SK-N-SH treated with all-trans-retinoic acid at 6 μM for 48 hours (cell line): ENCODE results near the gene CHM.

Source experiments
- ATAC-seq: fragments of 200-7000 bp; cut with Tn5 transposase; 3 replicates; pipeline ENCODE4 v1.9.1; 2020; ENCODE audit warnings: mild to moderate bottlenecking, moderate library complexity
- ARNTL ChIP-seq: fragments of 450-650 bp; formaldehyde crosslinking; IDR thresholded peaks from 2 replicates; pipeline ENCODE4 v1.5.0; 2020; ENCODE audit warnings: low read depth, mild to moderate bottlenecking, moderate library complexity, borderline replicate concordance
- CREB5 ChIP-seq: fragments of 250-450 bp; sonication (Bioruptor Pico); IDR thresholded peaks from 2 replicates; pipeline ENCODE4 v1.5.1; 2020; ENCODE audit warnings: low read depth, mild to moderate bottlenecking, moderate library complexity
- ESRRG ChIP-seq: fragments of 250-450 bp; sonication (Bioruptor Pico); IDR thresholded peaks from 2 replicates; pipeline ENCODE4 v1.6.1; 2021; ENCODE audit warnings: mild to moderate bottlenecking
- ISL1 ChIP-seq: fragments of 250-450 bp; sonication (Bioruptor Pico); IDR thresholded peaks from 2 replicates; pipeline ENCODE4 v2.1.2; 2022; ENCODE audit warnings: mild to moderate bottlenecking, moderate library complexity
- PATZ1 ChIP-seq: fragments of 250-450 bp; sonication (Bioruptor Pico); IDR thresholded peaks from 2 replicates; pipeline ENCODE4 v1.8.0; 2020; ENCODE audit warnings: mild to moderate bottlenecking, moderate library complexity, borderline replicate concordance
- PPARA ChIP-seq: fragments of 250-450 bp; sonication (Bioruptor Pico); IDR thresholded peaks from 2 replicates; pipeline ENCODE4 v1.5.0; 2020; ENCODE audit warnings: mild to moderate bottlenecking, borderline replicate concordance
- RARB ChIP-seq: fragments of 250-450 bp; sonication (Bioruptor Pico); IDR thresholded peaks from 2 replicates; pipeline ENCODE4 v1.8.0; 2021; ENCODE audit warnings: mild to moderate bottlenecking, moderate library complexity
- SNAI2 ChIP-seq: fragments of 250-450 bp; sonication (Bioruptor Pico); IDR thresholded peaks from 2 replicates; pipeline ENCODE4 v1.5.0; 2020; ENCODE audit warnings: mild to moderate bottlenecking, moderate library complexity
- ZC3H10 ChIP-seq: fragments of 250-450 bp; sonication (Bioruptor Pico); IDR thresholded peaks from 2 replicates; pipeline ENCODE4 v1.5.1; 2021; ENCODE audit warnings: mild to moderate bottlenecking, moderate library complexity
- ZFP30 ChIP-seq: fragments of 450-650 bp; formaldehyde crosslinking; IDR thresholded peaks from 2 replicates; pipeline ENCODE4 v1.5.0; 2022; ENCODE audit warnings: mild to moderate bottlenecking, moderate library complexity
- ZNF8 ChIP-seq: fragments of 450-650 bp; formaldehyde crosslinking; IDR thresholded peaks from 2 replicates; pipeline ENCODE4 v1.5.0; 2020; ENCODE audit warnings: mild to moderate bottlenecking, moderate library complexity
- TF ChIP-seq, protein P1 (sequence below): fragments of 250-450 bp; sonication (Bioruptor Pico); IDR thresholded peaks from 2 replicates; pipeline ENCODE4 v1.8.0; 2021; ENCODE audit warnings: low read depth, mild to moderate bottlenecking, moderate library complexity, borderline replicate concordance
- TF ChIP-seq, protein P2 (sequence below): fragments of 250-450 bp; sonication (Bioruptor Pico); IDR thresholded peaks from 2 replicates; pipeline ENCODE4 v1.5.1; 2021; ENCODE audit warnings: mild to moderate bottlenecking, moderate library complexity
- TF ChIP-seq, protein P3 (sequence below): fragments of 250-450 bp; sonication (Bioruptor Pico); IDR thresholded peaks from 2 replicates; pipeline ENCODE4 v1.5.0; 2020; ENCODE audit warnings: mild to moderate bottlenecking, moderate library complexity

The CHM gene, protein sequence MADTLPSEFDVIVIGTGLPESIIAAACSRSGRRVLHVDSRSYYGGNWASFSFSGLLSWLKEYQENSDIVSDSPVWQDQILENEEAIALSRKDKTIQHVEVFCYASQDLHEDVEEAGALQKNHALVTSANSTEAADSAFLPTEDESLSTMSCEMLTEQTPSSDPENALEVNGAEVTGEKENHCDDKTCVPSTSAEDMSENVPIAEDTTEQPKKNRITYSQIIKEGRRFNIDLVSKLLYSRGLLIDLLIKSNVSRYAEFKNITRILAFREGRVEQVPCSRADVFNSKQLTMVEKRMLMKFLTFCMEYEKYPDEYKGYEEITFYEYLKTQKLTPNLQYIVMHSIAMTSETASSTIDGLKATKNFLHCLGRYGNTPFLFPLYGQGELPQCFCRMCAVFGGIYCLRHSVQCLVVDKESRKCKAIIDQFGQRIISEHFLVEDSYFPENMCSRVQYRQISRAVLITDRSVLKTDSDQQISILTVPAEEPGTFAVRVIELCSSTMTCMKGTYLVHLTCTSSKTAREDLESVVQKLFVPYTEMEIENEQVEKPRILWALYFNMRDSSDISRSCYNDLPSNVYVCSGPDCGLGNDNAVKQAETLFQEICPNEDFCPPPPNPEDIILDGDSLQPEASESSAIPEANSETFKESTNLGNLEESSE

DNA sequence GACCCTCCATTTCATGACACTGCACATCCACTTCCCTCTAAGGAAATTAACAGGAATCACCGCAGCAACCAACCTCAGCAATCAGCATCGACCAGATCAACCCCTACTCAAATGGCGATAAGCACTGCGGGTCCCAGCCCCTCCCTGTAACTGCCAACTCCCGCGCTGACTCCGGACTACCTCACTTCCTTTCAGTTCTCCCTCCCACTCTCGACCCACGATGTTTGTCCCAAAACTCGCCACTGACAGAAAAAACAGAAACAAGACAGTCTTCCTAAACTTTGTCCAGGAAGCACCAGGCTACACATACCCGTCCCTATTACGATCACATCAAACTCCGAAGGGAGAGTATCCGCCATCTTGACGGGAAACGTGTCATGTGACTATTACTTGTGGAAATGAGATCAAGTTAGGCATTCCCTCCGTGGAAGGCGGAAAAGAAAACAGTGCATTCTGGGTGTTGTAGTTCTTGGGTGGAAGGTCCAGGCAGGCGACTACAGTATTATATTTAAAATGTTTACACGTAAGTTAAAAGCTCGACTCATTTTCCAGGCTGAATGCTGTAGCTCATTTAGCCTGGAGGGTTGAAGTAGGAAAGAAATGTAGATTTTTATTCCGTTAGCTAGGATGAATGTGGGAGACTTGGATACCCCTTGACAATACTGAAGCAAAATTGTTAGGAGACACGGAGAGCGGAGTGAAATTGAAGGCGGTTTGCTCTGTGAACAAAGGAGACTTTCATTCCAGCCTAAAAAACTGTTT is at the start of gene CHM:
CHM (minus strand) TSS at position 385 of the 762 bp plus-strand sequence; CDS start at position 359, 26 bp downstream.
- TF ChIP-seq ARNTL (CRISPR knock-in tag) (no peak), CREB5 (CRISPR knock-in tag) (no peak), ZNF8 (no peak), PATZ1 (CRISPR knock-in tag) (peak; percentile 39; the same call in 1 of the 2 replicates), ZFP30 (no peak)
- TF ChIP-seq, protein P1, sequence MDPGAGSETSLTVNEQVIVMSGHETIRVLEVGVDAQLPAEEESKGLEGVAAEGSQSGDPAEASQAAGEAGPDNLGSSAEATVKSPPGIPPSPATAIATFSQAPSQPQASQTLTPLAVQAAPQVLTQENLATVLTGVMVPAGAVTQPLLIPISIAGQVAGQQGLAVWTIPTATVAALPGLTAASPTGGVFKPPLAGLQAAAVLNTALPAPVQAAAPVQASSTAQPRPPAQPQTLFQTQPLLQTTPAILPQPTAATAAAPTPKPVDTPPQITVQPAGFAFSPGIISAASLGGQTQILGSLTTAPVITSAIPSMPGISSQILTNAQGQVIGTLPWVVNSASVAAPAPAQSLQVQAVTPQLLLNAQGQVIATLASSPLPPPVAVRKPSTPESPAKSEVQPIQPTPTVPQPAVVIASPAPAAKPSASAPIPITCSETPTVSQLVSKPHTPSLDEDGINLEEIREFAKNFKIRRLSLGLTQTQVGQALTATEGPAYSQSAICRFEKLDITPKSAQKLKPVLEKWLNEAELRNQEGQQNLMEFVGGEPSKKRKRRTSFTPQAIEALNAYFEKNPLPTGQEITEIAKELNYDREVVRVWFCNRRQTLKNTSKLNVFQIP = peak; percentile 72; the same call in 1 of the 2 replicates
- TF ChIP-seq, protein P2, sequence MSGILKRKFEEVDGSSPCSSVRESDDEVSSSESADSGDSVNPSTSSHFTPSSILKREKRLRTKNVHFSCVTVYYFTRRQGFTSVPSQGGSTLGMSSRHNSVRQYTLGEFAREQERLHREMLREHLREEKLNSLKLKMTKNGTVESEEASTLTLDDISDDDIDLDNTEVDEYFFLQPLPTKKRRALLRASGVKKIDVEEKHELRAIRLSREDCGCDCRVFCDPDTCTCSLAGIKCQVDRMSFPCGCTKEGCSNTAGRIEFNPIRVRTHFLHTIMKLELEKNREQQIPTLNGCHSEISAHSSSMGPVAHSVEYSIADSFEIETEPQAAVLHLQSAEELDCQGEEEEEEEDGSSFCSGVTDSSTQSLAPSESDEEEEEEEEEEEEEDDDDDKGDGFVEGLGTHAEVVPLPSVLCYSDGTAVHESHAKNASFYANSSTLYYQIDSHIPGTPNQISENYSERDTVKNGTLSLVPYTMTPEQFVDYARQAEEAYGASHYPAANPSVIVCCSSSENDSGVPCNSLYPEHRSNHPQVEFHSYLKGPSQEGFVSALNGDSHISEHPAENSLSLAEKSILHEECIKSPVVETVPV = no peak; the same call in 1 of the 2 replicates
- ATAC-seq = peak; percentile 98

- no peak for ATAC-seq
- TF ChIP-seq ESRRG = no peak
- peak; percentile 75 for TF ChIP-seq ISL1
Measured at GRCh38 chrX:86078650-86079049, 31.3 kb upstream of the CHM start.

DNA sequence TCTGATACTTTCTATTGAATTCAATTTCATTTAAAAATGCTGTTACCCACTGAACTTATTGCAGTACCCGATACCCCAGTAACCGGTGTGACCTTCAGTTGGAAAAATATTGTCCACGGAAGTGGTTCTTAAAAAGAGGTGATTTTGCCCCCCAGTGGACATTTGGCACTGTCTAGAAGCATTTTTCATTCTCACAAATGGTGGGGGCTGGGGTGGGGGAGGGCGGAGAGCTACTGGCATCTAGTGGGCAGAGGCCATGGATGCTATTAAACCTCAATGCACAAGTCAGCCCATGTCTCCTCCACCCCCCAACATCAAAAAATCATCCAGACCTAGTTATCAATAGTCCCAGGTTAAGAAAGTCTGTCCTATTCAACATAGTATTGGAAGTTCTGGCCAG is 19.6 kb upstream of the CHM start:
- TF ChIP-seq CREB5 (CRISPR knock-in tag) (no peak), SNAI2 (CRISPR knock-in tag) (no peak), ISL1 (no peak), RARB (CRISPR knock-in tag) (no peak), ZC3H10 (CRISPR knock-in tag) (no peak), PPARA (CRISPR knock-in tag) (no peak)
- TF ChIP-seq, protein P3, sequence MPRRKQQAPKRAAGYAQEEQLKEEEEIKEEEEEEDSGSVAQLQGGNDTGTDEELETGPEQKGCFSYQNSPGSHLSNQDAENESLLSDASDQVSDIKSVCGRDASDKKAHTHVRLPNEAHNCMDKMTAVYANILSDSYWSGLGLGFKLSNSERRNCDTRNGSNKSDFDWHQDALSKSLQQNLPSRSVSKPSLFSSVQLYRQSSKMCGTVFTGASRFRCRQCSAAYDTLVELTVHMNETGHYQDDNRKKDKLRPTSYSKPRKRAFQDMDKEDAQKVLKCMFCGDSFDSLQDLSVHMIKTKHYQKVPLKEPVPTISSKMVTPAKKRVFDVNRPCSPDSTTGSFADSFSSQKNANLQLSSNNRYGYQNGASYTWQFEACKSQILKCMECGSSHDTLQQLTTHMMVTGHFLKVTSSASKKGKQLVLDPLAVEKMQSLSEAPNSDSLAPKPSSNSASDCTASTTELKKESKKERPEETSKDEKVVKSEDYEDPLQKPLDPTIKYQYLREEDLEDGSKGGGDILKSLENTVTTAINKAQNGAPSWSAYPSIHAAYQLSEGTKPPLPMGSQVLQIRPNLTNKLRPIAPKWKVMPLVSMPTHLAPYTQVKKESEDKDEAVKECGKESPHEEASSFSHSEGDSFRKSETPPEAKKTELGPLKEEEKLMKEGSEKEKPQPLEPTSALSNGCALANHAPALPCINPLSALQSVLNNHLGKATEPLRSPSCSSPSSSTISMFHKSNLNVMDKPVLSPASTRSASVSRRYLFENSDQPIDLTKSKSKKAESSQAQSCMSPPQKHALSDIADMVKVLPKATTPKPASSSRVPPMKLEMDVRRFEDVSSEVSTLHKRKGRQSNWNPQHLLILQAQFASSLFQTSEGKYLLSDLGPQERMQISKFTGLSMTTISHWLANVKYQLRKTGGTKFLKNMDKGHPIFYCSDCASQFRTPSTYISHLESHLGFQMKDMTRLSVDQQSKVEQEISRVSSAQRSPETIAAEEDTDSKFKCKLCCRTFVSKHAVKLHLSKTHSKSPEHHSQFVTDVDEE (CRISPR knock-in tag) = no peak
- TF ChIP-seq, protein P2 = no peak
- peak; percentile 53 for ATAC-seq
